Testis (tissue), 3 donors: ENCODE results near the gene STK24. TPM values are rescaled to one million over a fixed set of nuclear protein-coding genes. Genes with fewer than 3 reads are reported as not detected.

ENCODE experiments used
- DNase-seq: peaks from one replicate; pipeline ENCODE4 v3.0.0-alpha.2; 2019
- H3K27ac ChIP-seq, 2 donors: fragments of 200-600 bp; sonication (generic); one replicate each; pipeline ENCODE4 v1.5.1; 2019
- H3K27me3 ChIP-seq: fragments of 200-600 bp; sonication (generic); one replicate; pipeline ENCODE4 v1.5.1; 2019
- H3K36me3 ChIP-seq: fragments of 200-600 bp; sonication (generic); one replicate; pipeline ENCODE4 v1.5.1; 2017; ENCODE audit warnings: low read depth; ENCODE audit errors: missing control alignments
- H3K4me1 ChIP-seq: fragments of 200-600 bp; sonication (generic); one replicate; pipeline ENCODE4 v1.5.1; 2019
- H3K4me3 ChIP-seq, 2 donors: fragments of 200-600 bp; sonication (generic); one replicate each; pipeline ENCODE4 v1.5.1; 2017 to 2019
- H3K9me3 ChIP-seq: fragments of 200-600 bp; sonication (generic); one replicate; pipeline ENCODE4 v1.5.1; 2017
- CTCF ChIP-seq, 3 experiments: fragments of 450-650 bp in 2 of 3; fragments of 200-600 bp in 1 of 3; sonication (generic) in 1 of 3; IDR thresholded peaks; one replicate each; pipeline ENCODE4 v1.5.1; 2016 to 2019; ENCODE audit warnings: antibody characterized with exemption in 3 of 3, mild to moderate bottlenecking in 2 of 3, moderate library complexity in 1 of 3
- POLR2A ChIP-seq: fragments of 450-650 bp; IDR thresholded peaks from one replicate; pipeline ENCODE4 v1.6.1; 2017; ENCODE audit warnings: antibody characterized with exemption, mild to moderate bottlenecking, moderate library complexity
- WGBS, 2 donors: methylation state at CpG; one replicate each; pipeline ENCODE4 v1.1.5; 2018; 5-methylcytosine and 5-hydroxymethylcytosine counted together
- intact Hi-C: fragments of 100-400 bp; cut with DNase I; formaldehyde crosslinking; loops from one replicate; pipeline ENCODE4 v1.15.1; 2023; ENCODE audit warnings: low total_unique reads
- polyA plus RNA-seq: library from polyadenylated mRNA; stranded (reverse); fragments of 350-450 nt; fragmentation: Illumina TruSeq; extraction: RNeasy Lipid Tissue Mini Kit (QIAGEN cat#74804); gene quantifications from one replicate; pipeline ENCODE4 v1.2.3, GENCODE V29; 2014; ENCODE audit warnings: low read depth, low replicate concordance; ENCODE audit not compliant: insufficient read depth
- total RNA-seq, 2 donors: library from RNA; depleted of rRNA; stranded (reverse); fragments of >200 nt; gene quantifications; one replicate each; pipeline ENCODE4 v1.2.3, GENCODE V29; 2016

STK24 gene
- total and polyA plus RNA-seq, 3 donors from 2014 or later, result 97.4 to 172 (median 151) TPM

GRCh38 chr13:98452851-98453843, 123.8 kb downstream of the STK24 start:
- peaks cover 33% of the 10 kb centered on the region for H3K4me1 ChIP-seq
- no peak for DNase-seq
- no peak overlapping the region for H3K4me3 ChIP-seq
- no peaks in the 10 kb centered on the region for H3K27me3 ChIP-seq
- WGBS, 2 donors, result 59 to 69% methylated on average over 15 of the region's 15 CpGs
- peak overlapping the region in 1 of 2 donors; percentile 30 for H3K27ac ChIP-seq
- intact Hi-C loops, result loop anchor here (2.0 kb wide), 1 partner anchor 44 kb away; no protein-coding TSS in a partner anchor
- H3K36me3 ChIP-seq, result no peaks in the 10 kb centered on the region
- no peaks in the 10 kb centered on the region for H3K9me3 ChIP-seq
- TF ChIP-seq POLR2A, result no peak
- no peak for TF ChIP-seq CTCF (IDR thresholded peaks at IDR 0.05)

GRCh38 chr13:98451676-98452470, 125.0 kb downstream of the STK24 start:
- intact Hi-C loops, result loop anchor here (2.0 kb wide), 1 partner anchor 45 kb away; no protein-coding TSS in a partner anchor
- Histone ChIP-seq H3K4me1 (peaks cover 28% of the 10 kb centered on the region), H3K27ac (peak overlapping the region in 1 of 2 donors; percentile 12), H3K4me3 (no peak overlapping the region), H3K36me3 (no peaks in the 10 kb centered on the region), H3K9me3 (no peaks in the 10 kb centered on the region), H3K27me3 (no peaks in the 10 kb centered on the region)
- TF ChIP-seq POLR2A, result no peak
- no peak for TF ChIP-seq CTCF (IDR thresholded peaks at IDR 0.05)
- WGBS, 2 donors, result 70 to 83% methylated on average over 20 to 23 of the region's 23 CpGs
- no peak for DNase-seq

GRCh38 chr13:98450539-98451111, 126.3 kb downstream of the STK24 start:
- Histone ChIP-seq H3K27me3 (no peaks in the 10 kb centered on the region), H3K9me3 (no peaks in the 10 kb centered on the region), H3K36me3 (no peaks in the 10 kb centered on the region), H3K4me3 (no peak overlapping the region), H3K4me1 (peaks cover 28% of the 10 kb centered on the region), H3K27ac (peak overlapping the region; percentile 12 to 25)
- intact Hi-C loops, result no loop called here
- WGBS, 2 donors, result 59 to 70% methylated on average over 9 to 14 of the region's 14 CpGs
- DNase-seq, result peak; percentile 42
- TF ChIP-seq CTCF (IDR thresholded peaks at IDR 0.05) (no peak), POLR2A (no peak)

GRCh38 chr13:98450026-98450425, 126.9 kb downstream of the STK24 start:
- Histone ChIP-seq H3K27me3 (no peaks in the 10 kb centered on the region), H3K4me1 (peaks cover 28% of the 10 kb centered on the region), H3K36me3 (no peaks in the 10 kb centered on the region), H3K27ac (no peak overlapping the region), H3K9me3 (no peaks in the 10 kb centered on the region), H3K4me3 (no peak overlapping the region)
- DNase-seq, result no peak
- TF ChIP-seq POLR2A (no peak), CTCF (IDR thresholded peaks at IDR 0.05) (no peak)
- intact Hi-C loops, result no loop called here
- 50 to 69% methylated on average over 1 of the region's 1 CpG for WGBS, 2 donors
